K562 (cell line): ENCODE data around the gene ZNF26. TPM values are rescaled to one million over a fixed set of nuclear protein-coding genes. Genes with fewer than 3 reads are reported as not detected.

Source experiments
- ATAC-seq: fragments of 200-7000 bp; cut with Tn5 transposase; 3 replicates; pipeline ENCODE4 v1.9.1; 2020; ENCODE audit warnings: moderate library complexity
- BruUV-seq: library from RNA; stranded (reverse); fragments of 400-500 nt; replicated peaks from 2 replicates; lab custom pipeline; 2021; lab: Mats Ljungman, UMichigan
- CTCF ChIA-PET: fragments of 300-600 bp; formaldehyde crosslinking; extraction: SDS; loops from one replicate; lab custom pipeline; 2021; ENCODE audit warnings: low intra/inter-chr PET ratio; lab: Yijun Ruan, JAX
- POLR2A ChIA-PET: fragments of 300-600, 350-650 bp; sonication (Branson Sonifier 250); formaldehyde crosslinking; extraction: SDS; loops from one replicate; lab custom pipeline; 2021; ENCODE audit warnings: antibody characterized with exemption, inconsistent platforms; lab: Yijun Ruan, JAX
- DNase-seq, 4 experiments: peaks; one replicate each; pipeline versions ENCODE4 v3.0.0 to v3.0.0-alpha.2; 2011 to 2018; ENCODE audit warnings: low spot score in 3 of 4, mixed read lengths in 3 of 4; ENCODE audit errors: extremely low read depth in 1 of 4
- FAIRE-seq: peaks from 2 replicates; lab custom pipeline; 2011; peaks lifted over from hg19 to GRCh38; lab: Jason Lieb, UNC
- H2AFZ ChIP-seq: 2 replicates; pipeline ENCODE4 v1.6.0; 2011; ENCODE audit warnings: low read depth, low read length, control low read depth, inconsistent platforms
- H3K27ac ChIP-seq: fragments of 200-600 bp; 3 replicates; pipeline ENCODE4 v1.8.0; 2011; ENCODE audit warnings: low read depth, mild to moderate bottlenecking, control low read depth, inconsistent platforms, low read length, moderate library complexity, mixed read lengths; ENCODE audit errors: extremely low read depth
- H3K27me3 ChIP-seq, 2 experiments: fragments of 300-600 bp in 1 of 2; 2 replicates in 1 of 2; 3 replicates in 1 of 2; pipeline versions ENCODE4 v1.6.0 to v1.8.0; 2011; ENCODE audit warnings: inconsistent platforms in 2 of 2, low read length in 2 of 2, mild to moderate bottlenecking in 1 of 2, mixed read lengths in 1 of 2, moderate library complexity in 1 of 2; ENCODE audit not compliant: control insufficient read depth in 2 of 2, insufficient read depth in 2 of 2
- H3K36me3 ChIP-seq: fragments of 300-600 bp; 3 replicates; pipeline ENCODE4 v1.8.0; 2011; ENCODE audit warnings: mild to moderate bottlenecking, low read length, inconsistent platforms; ENCODE audit not compliant: control insufficient read depth, insufficient read depth
- H3K4me1 ChIP-seq, 2 experiments: fragments of 200-600 bp in 1 of 2; replicated peaks in 1 of 2; 2 replicates in 1 of 2; 3 replicates in 1 of 2; pipeline versions ENCODE4 v1.5.1 to v1.8.0; 2011; ENCODE audit warnings: inconsistent platforms in 2 of 2, low read length in 2 of 2, mild to moderate bottlenecking in 1 of 2, mixed read lengths in 1 of 2, moderate library complexity in 1 of 2; ENCODE audit not compliant: control insufficient read depth in 2 of 2, insufficient read depth in 2 of 2
- H3K4me2 ChIP-seq: 2 replicates; pipeline ENCODE4 v1.6.1; 2011; ENCODE audit warnings: low read length, control low read depth, inconsistent platforms, mixed read lengths; ENCODE audit not compliant: insufficient read depth
- H3K4me3 ChIP-seq: fragments of 200-600 bp; sonication (generic), shearing (Covaris generic); 2 replicates; pipeline ENCODE4 v1.5.1; 2016; ENCODE audit warnings: control low read depth, inconsistent platforms
- H3K79me2 ChIP-seq: fragments of 200-600 bp; 3 replicates; pipeline ENCODE4 v1.8.0; 2011; ENCODE audit warnings: low read length, inconsistent platforms; ENCODE audit not compliant: control insufficient read depth, insufficient read depth
- H3K9ac ChIP-seq, 2 experiments: 2 replicates each; pipeline versions ENCODE4 v1.6.0 to v1.6.1; 2011; ENCODE audit warnings: low read depth in 2 of 2, low read length in 2 of 2, control low read depth in 1 of 2, inconsistent platforms in 1 of 2, mild to moderate bottlenecking in 1 of 2, mixed read lengths in 1 of 2; ENCODE audit not compliant: insufficient read depth in 1 of 2
- H3K9me1 ChIP-seq: one replicate; pipeline ENCODE4 v1.6.0; 2011; ENCODE audit warnings: inconsistent platforms, mild to moderate bottlenecking, low read length, moderate library complexity; ENCODE audit not compliant: control insufficient read depth, insufficient read depth
- H3K9me3 ChIP-seq: replicated peaks from 2 replicates; pipeline ENCODE4 v1.5.1; 2011; ENCODE audit warnings: low read depth, low read length, inconsistent platforms; ENCODE audit not compliant: control insufficient read depth, insufficient read depth
- H4K20me1 ChIP-seq: replicated peaks from 2 replicates; pipeline ENCODE4 v1.6.1; 2011; ENCODE audit warnings: low read length, inconsistent platforms, mixed read lengths; ENCODE audit not compliant: control insufficient read depth, insufficient read depth
- MCM3 ChIP-seq: fragments of 450-650 bp; IDR thresholded peaks from 2 replicates; pipeline ENCODE4 v1.6.1; 2016
- POU5F1 ChIP-seq: fragments of 150-350 bp; IDR thresholded peaks from 2 replicates; pipeline ENCODE4 v1.6.1; 2014; ENCODE audit warnings: borderline replicate concordance, low read length, low read depth, mild to moderate bottlenecking; ENCODE audit not compliant: partially characterized antibody
- WGBS: fragments of 100-300 bp; shearing (Covaris generic); methylation state at CpG from one replicate; pipeline ENCODE4 v1.1.6; 2016; ENCODE audit warnings: low coverage, mixed read lengths; ENCODE audit not compliant: insufficient coverage; ENCODE audit errors: missing lambda C conversion rate; 5-methylcytosine and 5-hydroxymethylcytosine counted together
- in situ Hi-C: fragments of 300-500 bp; cut with MboI; formaldehyde crosslinking; loops from 4 replicates; pipeline ENCODE4 v1.15.0; 2018; ENCODE audit warnings: inconsistent platforms, mixed read lengths
- intact Hi-C: fragments of 100-400 bp; cut with micrococcal nuclease; formaldehyde crosslinking; loops from 2 replicates; pipeline ENCODE4 v1.14.2; 2022
- polyA plus RNA-seq, 8 experiments: library from polyadenylated mRNA; depleted of rRNA in 4 of 8; stranded (reverse) in 5 of 8; unstranded in 3 of 8; fragments of >200 nt; fragmentation: Nextera tagmentation in 2 of 8; fragmentation: Illumina TruSeq in 1 of 8; extraction: Ambion mirVana in 2 of 8; extraction: Trizol in 1 of 8; gene quantifications; 2 replicates each; pipeline versions ENCODE4 v1.2.1 to v1.2.3, GENCODE V29; 2011 to 2014; ENCODE audit warnings: inconsistent platforms in 1 of 8, missing spikeins in 1 of 8
- total RNA-seq, 7 experiments: library from RNA; depleted of rRNA in 6 of 7; stranded (reverse); fragments of >200 nt in 6 of 7; fragmentation: Illumina TruSeq in 2 of 7; extraction: Trizol in 2 of 7; gene quantifications; 2 replicates each; pipeline versions ENCODE4 v1.2.1 to v1.2.3, GENCODE V29; 2011 to 2021; ENCODE audit warnings: low replicate concordance in 1 of 7

The ZNF26 gene
- total and polyA plus RNA-seq, 9 of the 15 experiments (the other 6 are each of a cell fraction or from before 2014, with no cell fraction given) = 1.2 to 14.1 (median 8.0) TPM

GRCh38 chr12:132946246-132946820 lies 39.8 kb upstream of the ZNF26 start:
- no peak for TF ChIP-seq POU5F1
- 2% methylated on average over 8 of the region's 8 CpGs for WGBS
- Histone ChIP-seq H3K79me2 (no peaks in the 10 kb centered on the region), H2AFZ (no peak overlapping the region), H3K9me3 (peaks cover 18% of the 10 kb centered on the region), H3K4me3 (no peak overlapping the region), H3K9me1 (no peaks in the 10 kb centered on the region), H3K4me2 (no peak overlapping the region), H4K20me1 (no peaks in the 10 kb centered on the region), H3K9ac (no peak overlapping the region), H3K27me3 (peaks cover 0 to 10% of the 10 kb centered on the region in 2 experiments; a peak in 3 of 5 replicates), H3K4me1 (no peaks in the 10 kb centered on the region), H3K27ac (no peak overlapping the region), H3K36me3 (no peaks in the 10 kb centered on the region; the same call in 2 of the 3 replicates)
- no peak for FAIRE-seq
- ChIA-PET CTCF (no interaction called here), POLR2A (no interaction called here)
- BruUV-seq = no TSS peak
- no peak for DNase-seq
- in situ Hi-C loops = no loop called here
- intact Hi-C loops = no loop called here
- no peak for ATAC-seq

- BruUV-seq = no TSS peak
- Histone ChIP-seq H3K79me2 (no peaks in the 10 kb centered on the region), H3K4me1 (no peaks in the 10 kb centered on the region), H3K4me2 (no peak overlapping the region), H3K9me3 (peaks cover 23% of the 10 kb centered on the region), H2AFZ (no peak overlapping the region), H3K27ac (no peak overlapping the region), H3K4me3 (no peak overlapping the region), H4K20me1 (no peaks in the 10 kb centered on the region), H3K9ac (no peak overlapping the region), H3K36me3 (no peaks in the 10 kb centered on the region; the same call in 2 of the 3 replicates), H3K27me3 (no peaks in the 10 kb centered on the region; a peak in 1 of 5 replicates), H3K9me1 (no peaks in the 10 kb centered on the region)
- ATAC-seq (no peak), FAIRE-seq (no peak), DNase-seq (no peak)
- in situ Hi-C loops = no loop called here
- intact Hi-C loops = no loop called here
- ChIA-PET POLR2A (interaction anchor here (0.7 kb wide), 1 partner anchor 33 kb away, joined by 3 read pairs; no protein-coding TSS in a partner anchor), CTCF (no interaction called here)
- WGBS = 1% methylated on average over 29 of the region's 29 CpGs
- no peak for TF ChIP-seq MCM3
Observed at GRCh38 chr12:132948146-132949066, 37.8 kb upstream of the ZNF26 start.
